SU-DHL-6 (cell line): Measurements from ENCODE around the gene PALLD.

ENCODE experiments used
- H2AFZ ChIP-seq: fragments of 200-600 bp; sonication (generic); 2 replicates; pipeline ENCODE4 v1.6.1; 2014; ENCODE audit warnings: low read depth, mild to moderate bottlenecking, moderate library complexity, mixed read lengths, antibody characterized with exemption, low read length; ENCODE audit not compliant: severe bottlenecking
- H3F3A ChIP-seq: fragments of 200-600 bp; shearing (Covaris generic); 2 replicates; pipeline ENCODE4 v1.6.0; 2016; ENCODE audit warnings: antibody characterized with exemption, mild to moderate bottlenecking; ENCODE audit not compliant: insufficient read depth
- H3K27ac ChIP-seq: fragments of 200-600 bp; sonication (generic); 2 replicates; pipeline ENCODE4 v1.5.1; 2016; ENCODE audit warnings: low read depth, mild to moderate bottlenecking, low read length, moderate library complexity, mixed read lengths
- H3K27me3 ChIP-seq: fragments of 200-600 bp; sonication (generic), shearing (Covaris generic); 2 replicates; pipeline ENCODE4 v1.6.0; 2014; ENCODE audit warnings: mild to moderate bottlenecking, low read length
- H3K36me3 ChIP-seq: fragments of 200-600 bp; sonication (generic); 2 replicates; pipeline ENCODE4 v1.6.1; 2014; ENCODE audit warnings: mild to moderate bottlenecking, low read length, mixed read lengths
- H3K4me2 ChIP-seq: fragments of 300-600, 200-600 bp; shearing (Covaris generic), sonication (generic); 2 replicates; pipeline ENCODE4 v1.6.0; 2014; ENCODE audit warnings: low read length, low read depth, mild to moderate bottlenecking; ENCODE audit not compliant: poor library complexity, severe bottlenecking
- H3K4me3 ChIP-seq: fragments of 200-600 bp; sonication (generic); 2 replicates; pipeline ENCODE4 v1.5.1; 2014; ENCODE audit warnings: antibody characterized with exemption, low read length, mild to moderate bottlenecking, mixed read lengths; ENCODE audit not compliant: insufficient read depth, poor library complexity, severe bottlenecking
- H3K79me2 ChIP-seq: fragments of 200-600 bp; sonication (generic); 2 replicates; pipeline ENCODE4 v1.6.1; 2014; ENCODE audit warnings: mild to moderate bottlenecking, low read length, moderate library complexity; ENCODE audit not compliant: insufficient read depth
- H3K9ac ChIP-seq: fragments of 200-600 bp; sonication (generic); 2 replicates; pipeline ENCODE4 v1.7.0; 2014; ENCODE audit warnings: mild to moderate bottlenecking, low read length
- H3K9me2 ChIP-seq: fragments of 200-600 bp; sonication (generic); replicated peaks from 2 replicates; pipeline ENCODE4 v1.6.1; 2014; ENCODE audit warnings: low read length; ENCODE audit not compliant: insufficient read depth
- H3K9me3 ChIP-seq: fragments of 200-600 bp; sonication (generic); 2 replicates; pipeline ENCODE4 v1.6.1; 2014; ENCODE audit warnings: low read length, mixed read lengths; ENCODE audit not compliant: insufficient read depth
- H4K20me1 ChIP-seq: fragments of 200-600 bp; sonication (generic); 2 replicates; pipeline ENCODE4 v1.6.1; 2014; ENCODE audit warnings: low read depth, mild to moderate bottlenecking, antibody characterized with exemption, low read length, moderate library complexity, mixed read lengths
- CTCF ChIP-seq: fragments of 200-600 bp; sonication (generic); IDR thresholded peaks from one replicate; pipeline ENCODE4 v1.5.1; 2017; ENCODE audit warnings: antibody characterized with exemption, mild to moderate bottlenecking, low read length, moderate library complexity; ENCODE audit not compliant: insufficient read depth, poor library complexity, severe bottlenecking
- EZH2phosphoT487 ChIP-seq: fragments of 200-600 bp; sonication (generic), shearing (Covaris generic); conservative IDR thresholded peaks from 2 replicates; pipeline ENCODE4 v1.6.1; 2018; ENCODE audit warnings: mild to moderate bottlenecking, antibody characterized with exemption, low read length, moderate library complexity, mixed read lengths

The PALLD gene

GRCh38 chr4:168852387-168852786 is 355.5 kb downstream of the PALLD start:
- no peaks in the 10 kb centered on the region for H3K27me3 ChIP-seq
- no peaks in the 10 kb centered on the region for H3K79me2 ChIP-seq
- no peaks in the 10 kb centered on the region for H3K36me3 ChIP-seq
- H3K9me3 ChIP-seq: no peaks in the 10 kb centered on the region
- H3F3A ChIP-seq: no peaks in the 10 kb centered on the region
- no peak overlapping the region for H2AFZ ChIP-seq
- no peaks in the 10 kb centered on the region for H4K20me1 ChIP-seq
- H3K4me2 ChIP-seq: no peak overlapping the region
- no peak overlapping the region for H3K27ac ChIP-seq
- TF ChIP-seq EZH2phosphoT487 (no peak), CTCF (no peak)
- no peaks in the 10 kb centered on the region for H3K9me2 ChIP-seq
- H3K4me3 ChIP-seq: no peak overlapping the region
- no peak overlapping the region for H3K9ac ChIP-seq

GRCh38 chr4:168852933-168853713 is 356.3 kb downstream of the PALLD start:
- Histone ChIP-seq H2AFZ (no peak overlapping the region), H3K79me2 (no peaks in the 10 kb centered on the region), H3K9ac (no peak overlapping the region), H3K9me2 (no peaks in the 10 kb centered on the region), H3K9me3 (no peaks in the 10 kb centered on the region), H4K20me1 (no peaks in the 10 kb centered on the region), H3F3A (no peaks in the 10 kb centered on the region), H3K27ac (no peak overlapping the region), H3K4me2 (no peak overlapping the region), H3K4me3 (no peak overlapping the region), H3K27me3 (no peaks in the 10 kb centered on the region), H3K36me3 (no peaks in the 10 kb centered on the region)
- TF ChIP-seq CTCF (no peak), EZH2phosphoT487 (no peak)

- no peaks in the 10 kb centered on the region for H3K9me2 ChIP-seq
- H3F3A ChIP-seq: no peaks in the 10 kb centered on the region
- no peak overlapping the region for H2AFZ ChIP-seq
- no peak overlapping the region for H3K9ac ChIP-seq
- no peaks in the 10 kb centered on the region for H3K79me2 ChIP-seq
- H3K36me3 ChIP-seq: no peaks in the 10 kb centered on the region
- H3K27me3 ChIP-seq: no peaks in the 10 kb centered on the region
- H3K4me2 ChIP-seq: no peak overlapping the region
- TF ChIP-seq CTCF: no peak
- TF ChIP-seq EZH2phosphoT487: no peak
- H3K27ac ChIP-seq: no peak overlapping the region
- no peaks in the 10 kb centered on the region for H4K20me1 ChIP-seq
- H3K9me3 ChIP-seq: no peaks in the 10 kb centered on the region
- H3K4me3 ChIP-seq: no peak overlapping the region
Observed at GRCh38 chr4:168853770-168854169, 356.9 kb downstream of the PALLD start.
